Activated CD4-positive, CD25-positive, alpha-beta regulatory T cell treated with anti-CD3 and anti-CD28 coated beads, Interleukin-2, amount 50 U/mL, for 24 hours (primary cell): ENCODE results near the gene GRAMD2A.

Experiments used
- ATAC-seq, 2 donors: fragments of 150-1000 bp; cut with Tn5 transposase; one replicate each; pipeline ENCODE4 v1.10.0; 2021; ENCODE audit warnings: mild to moderate bottlenecking in 1 of 2, moderate library complexity in 1 of 2

GRAMD2A gene

DNA sequence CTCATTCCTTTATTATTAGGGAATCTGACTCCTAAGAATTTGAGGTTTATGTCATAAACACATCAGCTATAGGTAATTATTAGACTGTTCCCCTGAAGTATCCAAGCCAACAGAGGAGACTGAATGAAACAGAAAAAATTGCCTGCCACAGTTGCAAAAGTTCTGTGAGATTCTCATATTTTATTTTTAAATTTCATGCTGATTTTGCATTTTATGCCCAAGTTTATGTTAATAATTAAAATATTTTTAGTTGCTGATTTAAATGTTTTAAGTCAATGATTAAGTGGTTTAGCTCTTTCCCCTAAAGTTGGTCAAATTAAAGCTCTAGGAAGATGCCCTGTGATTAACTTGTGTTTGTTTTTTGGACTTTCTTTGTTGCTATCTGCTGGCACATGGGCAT is 69.2 kb downstream of the GRAMD2A start:
- no peak for ATAC-seq

DNA sequence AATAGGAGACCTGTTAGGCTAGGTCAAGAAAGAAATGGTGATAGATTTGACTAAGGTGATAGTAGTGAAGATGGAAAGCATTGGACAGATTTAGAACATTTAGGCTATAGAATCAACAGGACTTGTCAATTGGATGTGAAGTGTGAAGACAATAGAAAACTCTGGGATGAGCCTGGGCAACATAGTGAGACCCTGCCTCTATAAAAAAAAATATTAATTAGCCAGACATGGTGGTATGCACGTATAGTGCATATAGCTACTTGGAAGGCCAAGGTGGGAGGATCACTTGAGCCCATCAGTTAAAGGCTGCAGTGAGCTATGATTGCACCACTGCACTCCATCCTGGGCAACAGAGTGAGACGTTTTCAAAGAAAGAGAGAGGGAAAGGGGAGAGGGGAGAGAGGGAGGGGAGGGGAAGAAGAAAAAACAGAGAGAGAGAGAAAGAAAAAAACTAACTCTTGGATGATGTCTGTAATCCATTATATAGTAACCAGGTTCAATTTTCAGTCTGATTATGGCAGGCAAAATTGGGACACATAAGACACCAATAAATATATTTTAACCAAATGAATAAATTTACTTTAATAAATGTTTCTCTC is 69.8 kb downstream of the GRAMD2A start:
- ATAC-seq = no peak

DNA sequence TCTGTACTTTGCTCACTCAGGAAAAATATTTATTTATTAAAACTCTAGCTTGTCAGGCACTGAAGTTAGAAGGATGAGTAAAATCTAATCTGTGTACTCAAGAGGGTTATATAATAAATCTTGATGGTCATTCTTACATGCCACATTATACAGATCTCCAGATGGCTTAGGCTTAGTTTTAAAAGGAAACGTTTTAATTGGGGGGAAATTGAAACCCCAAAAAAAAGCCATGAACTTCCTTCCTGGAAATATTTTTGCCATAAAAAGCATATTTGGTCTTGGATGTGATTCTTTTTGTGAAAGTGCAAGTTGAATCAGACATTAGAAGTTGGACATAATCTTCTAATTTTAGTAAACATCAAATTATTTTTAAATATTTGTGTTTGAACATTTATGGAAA is 73.4 kb downstream of the GRAMD2A start:
- no peak for ATAC-seq

DNA sequence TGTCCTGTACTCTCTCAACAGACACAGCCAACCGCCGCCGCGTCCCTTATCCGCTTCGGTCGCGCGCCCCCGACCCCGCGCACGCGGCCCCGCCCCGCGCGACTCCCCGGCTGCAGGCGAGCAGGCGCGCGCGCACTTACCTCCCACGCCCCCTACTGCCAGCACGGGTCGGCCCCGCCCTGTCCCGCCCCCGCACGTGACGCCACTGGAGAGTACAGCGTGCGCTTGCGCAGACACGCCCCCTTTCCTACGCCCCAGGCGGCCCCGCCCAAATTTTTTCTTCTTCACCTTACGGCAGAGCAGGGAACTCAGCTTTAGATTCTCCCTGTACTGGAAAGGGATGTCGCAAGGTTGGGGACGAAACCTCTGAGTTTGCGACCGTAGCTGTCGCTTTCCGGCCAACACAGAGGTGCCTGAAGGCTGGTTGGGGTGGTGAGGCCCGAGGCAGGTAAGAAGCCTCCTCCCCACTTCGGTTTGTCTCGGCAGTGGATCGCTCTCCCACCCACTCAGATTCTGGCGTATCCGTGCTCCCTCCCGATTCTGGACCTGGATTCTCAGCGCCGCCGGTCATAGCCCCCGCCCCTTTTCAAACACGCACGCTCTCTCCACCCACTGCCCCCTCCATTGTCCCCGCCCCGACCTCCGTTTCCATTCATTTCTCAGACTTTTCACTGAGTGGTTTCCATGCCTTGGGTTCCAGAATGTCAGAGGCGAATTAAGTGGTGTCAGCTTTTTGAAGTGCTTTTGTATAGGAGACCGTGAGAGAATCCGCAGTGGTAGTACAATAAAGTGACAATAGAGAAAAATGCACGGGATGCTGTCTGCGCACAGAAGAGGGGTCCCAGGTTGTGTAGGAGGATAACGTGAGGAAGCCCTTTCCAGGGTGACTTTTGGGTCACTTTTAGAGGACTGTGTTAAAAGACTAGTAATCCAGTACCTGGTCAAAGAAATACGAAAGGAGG is 79.3 kb downstream of the GRAMD2A start, which contains the start of the genes MYO9A and SENP8:
MYO9A (minus strand) TSS at position 134 of the 962 bp plus-strand sequence. CDS start 71,587 bp downstream, outside the sequence.
SENP8 (plus strand) TSS at position 387 of the 962 bp plus-strand sequence. CDS start 21,221 bp downstream, outside the sequence.
- ATAC-seq = peak; percentile 69 to 75

DNA sequence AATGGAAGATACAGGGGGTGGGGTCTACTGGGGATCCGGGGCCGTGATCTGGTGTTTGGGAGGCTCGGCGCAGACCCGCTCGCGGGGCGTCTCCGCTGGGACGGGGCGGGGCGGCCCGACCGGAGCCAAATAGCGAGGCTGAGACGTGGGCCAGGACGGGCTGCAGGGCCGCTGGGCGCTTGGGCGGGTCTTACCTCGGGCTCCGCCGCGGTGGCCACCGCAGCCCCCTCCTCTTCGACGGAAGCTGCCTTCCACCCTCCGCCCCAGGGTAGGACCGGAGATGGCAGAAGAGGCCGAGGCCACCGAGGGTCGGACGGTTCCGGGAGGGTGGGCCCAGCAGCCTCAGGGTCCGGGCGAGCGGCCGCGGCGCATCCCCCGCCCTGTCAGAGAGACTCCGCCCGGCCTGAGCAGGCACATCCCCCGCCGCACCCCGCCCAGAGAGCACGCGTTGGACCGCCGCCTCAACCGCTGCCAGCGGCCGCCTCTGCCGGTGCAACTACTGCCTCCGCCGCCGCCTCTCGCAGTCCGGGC is 80.0 kb downstream of the GRAMD2A start:
- ATAC-seq = peak; percentile 71 to 76

DNA sequence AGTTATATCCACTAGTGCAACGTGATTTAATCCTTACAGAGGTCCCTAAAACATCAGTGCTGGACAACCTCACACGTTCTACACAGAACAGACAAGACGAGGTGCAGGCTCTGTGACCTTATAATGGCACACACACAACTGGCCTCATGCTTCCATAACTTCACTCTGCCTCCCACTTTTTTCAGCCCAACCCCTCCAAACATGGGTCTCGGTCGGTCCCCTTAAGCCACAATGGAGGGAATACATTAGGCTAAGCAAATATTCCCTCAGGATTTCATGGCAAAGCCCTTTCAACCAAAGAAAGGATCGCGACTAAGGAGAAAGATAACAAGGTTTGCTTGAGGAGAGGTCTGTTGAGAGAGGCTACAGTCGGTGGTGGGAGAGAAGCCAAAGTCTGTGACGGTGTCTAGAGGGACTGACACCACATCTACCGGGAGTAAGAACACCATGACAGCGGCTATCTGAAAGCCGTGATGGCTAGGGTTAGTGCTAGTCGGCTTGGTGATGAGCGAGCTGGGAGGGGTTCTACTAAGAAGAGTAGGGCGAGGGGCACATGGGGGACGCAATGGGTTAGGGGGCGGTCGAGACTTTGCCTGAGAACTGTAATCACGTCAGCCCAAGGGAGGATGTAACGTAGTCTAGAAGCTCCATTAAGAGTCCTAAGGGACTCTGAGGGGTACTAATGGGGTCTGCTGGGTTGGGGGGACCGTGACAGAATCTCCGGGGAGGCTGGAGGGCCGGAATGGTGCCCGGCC is 80.7 kb downstream of the GRAMD2A start:
- peak in 1 of 2 donors; percentile 0 for ATAC-seq

DNA sequence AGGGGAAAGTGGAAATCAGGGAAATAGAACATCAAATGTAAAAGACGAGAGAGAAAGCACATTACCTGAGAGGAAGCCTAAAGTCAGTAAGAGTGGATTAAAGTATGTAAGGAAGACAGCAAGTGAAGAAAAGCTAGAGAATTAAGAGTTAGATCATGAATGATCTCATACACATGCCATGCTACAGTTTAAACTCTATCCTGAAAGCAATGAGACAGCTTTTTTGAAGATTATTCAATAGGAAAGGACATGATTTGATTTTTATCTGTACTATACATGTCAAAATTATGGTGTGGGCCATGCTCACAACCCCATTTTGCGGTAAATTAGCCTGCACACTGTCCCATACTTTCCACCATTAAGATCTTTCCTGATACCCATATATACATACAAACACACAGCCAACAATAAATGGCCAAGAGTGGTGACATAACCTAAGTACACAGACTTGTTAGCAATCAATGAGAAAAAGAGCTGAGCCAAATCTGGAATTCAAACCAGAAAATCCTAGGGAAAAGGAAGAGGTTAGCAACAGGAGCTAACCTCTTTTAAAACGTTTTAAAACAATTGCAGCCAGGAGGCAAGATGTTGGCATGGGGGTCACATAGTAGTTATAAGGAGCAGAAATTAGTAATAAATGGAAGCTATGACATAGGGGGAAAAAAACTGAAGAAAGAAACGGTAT is 84.1 kb downstream of the GRAMD2A start:
- no peak for ATAC-seq

DNA sequence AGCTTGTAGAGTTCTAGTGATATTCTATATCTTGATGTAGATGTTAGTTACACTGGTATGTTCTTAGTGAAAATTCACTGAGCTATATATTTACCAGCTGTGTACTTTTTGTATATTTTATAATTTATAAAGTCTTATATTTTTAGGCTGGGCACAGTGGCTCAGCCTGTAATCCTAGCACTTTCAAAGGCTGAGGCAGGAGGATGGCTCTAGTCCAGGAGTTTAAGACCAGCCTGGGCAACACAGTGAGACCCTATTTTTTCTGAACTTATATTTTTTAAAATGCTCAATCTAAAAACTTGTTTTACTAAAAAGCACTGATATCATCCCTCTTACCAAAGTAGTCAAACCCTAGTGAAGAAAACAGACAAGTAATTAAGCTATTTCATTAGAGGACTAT is 84.8 kb downstream of the GRAMD2A start:
- ATAC-seq = no peak

DNA sequence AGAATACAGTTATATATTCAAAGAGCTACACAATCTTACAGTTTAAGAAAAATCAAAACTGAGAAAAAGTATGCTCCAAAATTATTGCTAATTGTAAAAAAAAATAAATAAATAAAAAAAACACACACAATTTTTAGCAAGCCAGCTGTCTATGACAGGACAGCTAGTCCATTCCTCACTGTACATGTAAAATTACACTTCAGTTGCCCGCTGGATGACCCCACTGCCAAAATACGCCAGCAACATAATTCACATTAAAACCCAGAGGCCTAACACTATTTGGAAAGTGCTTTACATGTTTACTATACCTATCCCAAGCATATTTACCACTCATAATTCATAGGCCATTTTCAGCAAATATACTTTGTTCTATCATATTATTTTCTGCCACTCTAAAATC is 85.5 kb downstream of the GRAMD2A start:
- no peak for ATAC-seq

DNA sequence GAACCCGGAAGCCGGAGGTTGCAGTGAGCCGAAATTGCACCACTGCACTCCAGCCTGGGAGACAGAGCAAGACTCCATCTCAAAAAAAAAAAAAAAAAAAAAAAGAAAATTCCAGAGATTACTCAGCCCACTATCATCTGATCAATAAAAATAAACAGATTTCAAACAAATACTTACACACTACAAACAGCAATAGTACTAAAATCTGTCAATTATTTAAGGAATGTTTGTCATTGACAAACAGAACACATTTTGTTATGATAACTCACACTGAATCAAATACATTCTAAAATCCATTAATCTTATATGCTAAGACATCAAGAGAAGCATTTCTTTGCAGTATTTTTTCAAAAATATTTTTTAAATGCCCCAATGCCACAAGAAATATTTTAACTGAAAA is 87.2 kb downstream of the GRAMD2A start:
- ATAC-seq = no peak
